SK-N-SH (cell line): ENCODE data around the gene PCBP4. TPM values are rescaled to one million over a fixed set of nuclear protein-coding genes. Genes with fewer than 3 reads are reported as not detected.

Source experiments
- CTCF ChIA-PET: fragments of 300-600, 350-600 bp; formaldehyde crosslinking; extraction: SDS; loops from one replicate; lab custom pipeline; 2021; lab: Yijun Ruan, JAX
- POLR2A ChIA-PET: fragments of 350-600 bp; sonication (Branson Sonifier 250); formaldehyde crosslinking; extraction: SDS; loops from one replicate; lab custom pipeline; 2020; ENCODE audit warnings: antibody characterized with exemption, inconsistent platforms; lab: Yijun Ruan, JAX
- DNase-seq: peaks from one replicate; pipeline ENCODE4 v3.0.0; 2012
- H2AFZ ChIP-seq: fragments of 200-600 bp; sonication (generic); 2 replicates; pipeline ENCODE4 v1.8.1; 2016; ENCODE audit warnings: antibody characterized with exemption, mild to moderate bottlenecking, low read depth
- H3F3A ChIP-seq: fragments of 200-600 bp; sonication (generic); replicated peaks from 2 replicates; pipeline ENCODE3; 2016; ENCODE audit warnings: antibody characterized with exemption, mild to moderate bottlenecking; ENCODE audit not compliant: insufficient read depth
- H3K27ac ChIP-seq, 2 experiments: fragments of 200-500 bp in 1 of 2; fragments of 200-600 bp in 1 of 2; sonication (Bioruptor generic) in 1 of 2; sonication (generic), shearing (Covaris generic) in 1 of 2; 2 replicates each; pipeline versions ENCODE4 v1.5.1 to v1.6.1; 2014 to 2016; ENCODE audit warnings: low read depth in 2 of 2, inconsistent platforms in 1 of 2, low read length in 1 of 2, mild to moderate bottlenecking in 1 of 2, mixed read lengths in 1 of 2
- H3K27me3 ChIP-seq: fragments of 200-600 bp; sonication (generic), shearing (Covaris generic); 2 replicates; pipeline ENCODE4 v1.6.1; 2016; ENCODE audit warnings: mixed run types; ENCODE audit not compliant: insufficient read depth
- H3K36me3 ChIP-seq, 2 experiments: fragments of 200-500 bp in 1 of 2; fragments of 200-600 bp in 1 of 2; sonication (Bioruptor generic) in 1 of 2; sonication (generic) in 1 of 2; replicated peaks in 1 of 2; 2 replicates each; pipeline versions ENCODE3 to v1.5.1; 2014 to 2016; ENCODE audit warnings: low read length in 1 of 2, mild to moderate bottlenecking in 1 of 2; ENCODE audit not compliant: insufficient read depth in 2 of 2, control insufficient read depth in 1 of 2
- H3K4me1 ChIP-seq, 2 experiments: fragments of 200-500 bp in 1 of 2; fragments of 200-600 bp in 1 of 2; sonication (Bioruptor generic) in 1 of 2; sonication (generic), shearing (Covaris generic) in 1 of 2; 2 replicates each; pipeline versions ENCODE4 v1.5.1 to v1.6.1; 2014 to 2016; ENCODE audit warnings: low read depth in 1 of 2, low read length in 1 of 2, mixed run types in 1 of 2; ENCODE audit not compliant: insufficient read depth in 2 of 2, control insufficient read depth in 1 of 2
- H3K4me2 ChIP-seq: fragments of 200-600 bp; sonication (generic), shearing (Covaris generic); 2 replicates; pipeline ENCODE4 v1.6.1; 2017; ENCODE audit warnings: mixed run types
- H3K4me3 ChIP-seq, 2 experiments: fragments of 200-500 bp in 1 of 2; fragments of 200-600 bp in 1 of 2; sonication (Bioruptor generic) in 1 of 2; sonication (generic), shearing (Covaris generic) in 1 of 2; 2 replicates each; pipeline versions ENCODE4 v1.5.1 to v1.8.1; 2014 to 2016; ENCODE audit warnings: low read depth in 2 of 2, inconsistent platforms in 1 of 2, low read length in 1 of 2, mild to moderate bottlenecking in 1 of 2, mixed read lengths in 1 of 2, moderate library complexity in 1 of 2
- H3K79me2 ChIP-seq: fragments of 200-600 bp; sonication (generic); 2 replicates; pipeline ENCODE4 v1.8.1; 2017; ENCODE audit warnings: mild to moderate bottlenecking; ENCODE audit not compliant: insufficient read depth
- H3K9ac ChIP-seq: fragments of 200-600 bp; sonication (generic); 2 replicates; pipeline ENCODE4 v1.6.1; 2017; ENCODE audit warnings: mixed run types
- H3K9me2 ChIP-seq: fragments of 200-600 bp; sonication (generic); 2 replicates; pipeline ENCODE4 v1.6.1; 2017; ENCODE audit warnings: mixed run types
- H3K9me3 ChIP-seq: fragments of 200-600 bp; sonication (generic); 2 replicates; pipeline ENCODE4 v1.6.1; 2017; ENCODE audit warnings: mixed run types, mild to moderate bottlenecking, moderate library complexity
- H4K20me1 ChIP-seq: fragments of 200-600 bp; sonication (generic); 2 replicates; pipeline ENCODE4 v1.6.1; 2017; ENCODE audit warnings: mild to moderate bottlenecking, mixed run types; ENCODE audit not compliant: insufficient read depth
- CHD2 ChIP-seq: fragments of 150-350 bp; IDR thresholded peaks from 2 replicates; pipeline ENCODE4 v1.6.1; 2018; ENCODE audit warnings: low read length; ENCODE audit not compliant: partially characterized antibody
- FOSL2 ChIP-seq: IDR thresholded peaks from 2 replicates; pipeline ENCODE4 v1.4.0; 2012; ENCODE audit warnings: low read depth, mild to moderate bottlenecking, moderate library complexity, borderline replicate concordance
- GABPA ChIP-seq: IDR thresholded peaks from 2 replicates; pipeline ENCODE4 v1.4.0; 2012; ENCODE audit warnings: low read depth, mild to moderate bottlenecking
- RAD21 ChIP-seq: IDR thresholded peaks from 2 replicates; pipeline ENCODE4 v1.6.1; 2012; ENCODE audit warnings: mild to moderate bottlenecking, low read length
- RCOR1 ChIP-seq: fragments of 150-350 bp; IDR thresholded peaks from 2 replicates; pipeline ENCODE4 v1.6.1; 2017; ENCODE audit warnings: antibody characterized with exemption, low read length
- REST ChIP-seq: IDR thresholded peaks from 2 replicates; pipeline ENCODE4 v1.6.1; 2012; ENCODE audit warnings: mild to moderate bottlenecking, low read depth, low read length, moderate library complexity
- SMC3 ChIP-seq: IDR thresholded peaks from 2 replicates; pipeline ENCODE4 v1.6.1; 2012; ENCODE audit warnings: low read depth, low read length, improper control_type of control experiment
- USF1 ChIP-seq: IDR thresholded peaks from 2 replicates; pipeline ENCODE4 v1.4.0; 2012; ENCODE audit warnings: low read depth, borderline replicate concordance
- ZBTB33 ChIP-seq: IDR thresholded peaks from 2 replicates; pipeline ENCODE4 v1.4.0; 2012; ENCODE audit warnings: low read depth, borderline replicate concordance
- WGBS: methylation state at CpG from one replicate; pipeline ENCODE4 v1.1.6; 2017; ENCODE audit warnings: low lambda C conversion rate; 5-methylcytosine and 5-hydroxymethylcytosine counted together
- polyA plus RNA-seq, 3 experiments: library from polyadenylated mRNA; depleted of rRNA; stranded (reverse); fragments of >200 nt; gene quantifications; 2 replicates each; pipeline ENCODE4 v1.2.3, GENCODE V29; 2012

PCBP4 gene
- polyA plus RNA-seq, 1 of the 3 experiments (the other 2 are of a cell fraction) = 97.4 TPM

- Histone ChIP-seq H2AFZ (no peak overlapping the region), H3K9me3 (no peaks in the 10 kb centered on the region), H3K27ac (no peak overlapping the region), H3K27me3 (no peaks in the 10 kb centered on the region), H3K4me2 (no peak overlapping the region), H3K79me2 (no peaks in the 10 kb centered on the region), H3K4me1 (peaks cover 11 to 12% of the 10 kb centered on the region in 2 experiments; a peak in 3 of 4 replicates), H3K4me3 (no peak overlapping the region), H3F3A (peaks cover 3% of the 10 kb centered on the region), H3K9ac (no peak overlapping the region), H3K9me2 (no peaks in the 10 kb centered on the region), H4K20me1 (no peaks in the 10 kb centered on the region), H3K36me3 (peaks cover 0 to 2% of the 10 kb centered on the region in 2 experiments)
- no peak for DNase-seq
- ChIA-PET CTCF (interaction anchor here (1.3 to 2.0 kb wide), 4 partner anchors 9 to 58 kb away, joined by 3 to 14 read pairs (median 4); partner anchors contain the start of genes ABHD14B and GPR62), POLR2A (no interaction called here)
- WGBS = 97% methylated on average over 3 of the region's 4 CpGs
- no peak for TF ChIP-seq ZBTB33
- TF ChIP-seq REST = no peak
- TF ChIP-seq RAD21 = no peak
- TF ChIP-seq RCOR1 = no peak
- no peak for TF ChIP-seq GABPA
- no peak for TF ChIP-seq SMC3
- no peak for TF ChIP-seq FOSL2
- no peak for TF ChIP-seq USF1
- TF ChIP-seq CHD2 = no peak
Observed at GRCh38 chr3:51946796-51947195, 20.5 kb downstream of the PCBP4 start.
